Fibroblast of lung (primary cell): ENCODE data around the gene ZFP64. TPM values are rescaled to one million over a fixed set of nuclear protein-coding genes. Genes with fewer than 3 reads are reported as not detected.
A peak's percentile ranks its signal among the peaks of the same experiment; 100 is the strongest.

ENCODE experiments used
- DNase-seq, 2 donors: peaks; one replicate each; pipeline versions ENCODE4 v3.0.0 to v3.0.0-alpha.2; 2010; ENCODE audit warnings: low read depth in 2 of 2
- H2AFZ ChIP-seq: 2 replicates; pipeline ENCODE4 v1.5.1; 2012; ENCODE audit warnings: low read length, control low read depth, inconsistent platforms
- H3K27ac ChIP-seq: 2 replicates; pipeline ENCODE4 v1.5.1; 2011; ENCODE audit warnings: low read length, control low read depth; ENCODE audit not compliant: insufficient read depth
- H3K27me3 ChIP-seq: 2 replicates; pipeline ENCODE4 v1.5.1; 2011; ENCODE audit warnings: mild to moderate bottlenecking, low read length; ENCODE audit not compliant: control insufficient read depth, insufficient read depth
- H3K36me3 ChIP-seq: 2 replicates; pipeline ENCODE4 v1.5.1; 2011; ENCODE audit warnings: low read length; ENCODE audit not compliant: control insufficient read depth, insufficient read depth
- H3K4me1 ChIP-seq: 2 replicates; pipeline ENCODE4 v1.5.1; 2011; ENCODE audit warnings: low read length; ENCODE audit not compliant: control insufficient read depth, insufficient read depth; ENCODE audit errors: extremely low read depth
- H3K4me2 ChIP-seq: 2 replicates; pipeline ENCODE4 v1.5.1; 2011; ENCODE audit warnings: low read length, control low read depth; ENCODE audit not compliant: insufficient read depth; ENCODE audit errors: extremely low read depth
- H3K4me3 ChIP-seq, 4 experiments: fragments of 200-600 bp in 1 of 4; sonication (generic) in 1 of 4; replicated peaks in 1 of 4; 2 replicates each; pipeline ENCODE4 v1.5.1; 2011 to 2016; ENCODE audit warnings: low read length in 4 of 4, low read depth in 3 of 4, mild to moderate bottlenecking in 3 of 4, control low read depth in 2 of 4, inconsistent platforms in 1 of 4, mixed read lengths in 1 of 4; ENCODE audit not compliant: insufficient read depth in 1 of 4; ENCODE audit errors: control extremely low read depth in 1 of 4
- H3K79me2 ChIP-seq: 2 replicates; pipeline ENCODE4 v1.5.1; 2012; ENCODE audit warnings: mild to moderate bottlenecking, low read length, inconsistent platforms; ENCODE audit not compliant: control insufficient read depth, insufficient read depth
- H3K9ac ChIP-seq: 2 replicates; pipeline ENCODE4 v1.5.1; 2011; ENCODE audit warnings: mild to moderate bottlenecking, low read length, control low read depth; ENCODE audit not compliant: insufficient read depth
- H3K9me3 ChIP-seq: 2 replicates; pipeline ENCODE4 v1.5.1; 2012; ENCODE audit warnings: low read depth, low read length; ENCODE audit not compliant: control insufficient read depth, insufficient read depth
- H4K20me1 ChIP-seq: 2 replicates; pipeline ENCODE4 v1.5.1; 2011; ENCODE audit warnings: low read length; ENCODE audit not compliant: control insufficient read depth, insufficient read depth; ENCODE audit errors: extremely low read depth
- CTCF ChIP-seq, 2 donors: IDR thresholded peaks in 1 of 2; conservative IDR thresholded peaks in 1 of 2; 1 replicate in 1 of 2; 2 replicates in 1 of 2; pipeline ENCODE4 v1.5.1; 2011 to 2012; ENCODE audit warnings: low read length in 2 of 2, control low read depth in 1 of 2, inconsistent platforms in 1 of 2, low read depth in 1 of 2, mild to moderate bottlenecking in 1 of 2
- EZH2 ChIP-seq: IDR thresholded peaks from 2 replicates; pipeline ENCODE4 v1.5.1; 2012; ENCODE audit warnings: low read length, control low read depth, mild to moderate bottlenecking; ENCODE audit errors: missing control alignments
- polyA plus RNA-seq, 2 donors: library from polyadenylated mRNA; depleted of rRNA in 1 of 2; stranded (reverse) in 1 of 2; unstranded in 1 of 2; fragments of >200 nt; gene quantifications; 2 replicates each; pipeline ENCODE4 v1.2.1, GENCODE V29; 2011 to 2012; ENCODE audit warnings: missing spikeins in 1 of 2
- total RNA-seq: library from RNA; depleted of rRNA; stranded (reverse); fragments of >200 nt; gene quantifications from 2 replicates; pipeline ENCODE4 v1.2.1, GENCODE V29; 2014

Gene ZFP64
- total and polyA plus RNA-seq, 2 donors (not counting 1 experiment from before 2014, with no cell fraction given) = 14.7 to 15.0 TPM

DNA sequence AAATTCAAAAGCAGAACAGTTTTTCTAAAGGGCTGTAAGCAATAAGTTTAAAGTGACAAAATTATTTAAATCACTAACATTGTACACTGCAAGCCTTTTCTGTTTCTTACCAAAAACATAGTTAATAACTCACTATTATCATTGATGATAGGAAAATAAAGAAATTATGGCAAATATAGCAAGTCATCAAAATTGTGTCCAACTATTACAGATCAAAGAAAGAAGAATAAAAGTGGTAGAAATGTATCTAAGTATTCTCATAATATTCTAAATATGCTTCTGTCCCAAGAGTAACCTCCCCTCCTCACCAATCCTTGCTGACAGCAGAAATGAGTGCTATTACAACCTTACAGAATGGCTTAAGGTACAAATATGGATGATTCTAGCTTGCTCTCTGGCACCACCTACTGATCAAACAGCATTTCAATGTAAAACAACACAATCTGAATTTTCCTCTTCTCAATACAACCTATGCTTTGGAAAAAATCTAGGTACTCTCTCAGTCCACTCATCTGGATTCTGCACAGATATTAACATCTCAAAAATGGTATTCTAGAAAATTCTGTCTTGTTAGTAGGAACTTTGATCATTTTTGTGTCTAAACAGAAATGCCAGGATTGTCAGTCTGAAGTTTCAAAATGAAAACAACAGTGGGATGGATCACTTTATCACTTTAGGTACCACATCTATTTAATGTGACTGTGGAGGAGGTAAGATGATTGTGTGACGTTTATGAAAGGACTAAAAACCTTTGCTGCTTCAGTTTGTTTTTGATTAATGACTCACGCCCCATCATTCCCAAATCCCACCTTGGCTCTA lies 40.9 kb downstream of the ZFP64 start:
- H2AFZ ChIP-seq = no peak overlapping the region
- DNase-seq = peak; percentile 37 to 60
- H3K9me3 ChIP-seq = no peaks in the 10 kb centered on the region
- no peak overlapping the region for H3K4me3 ChIP-seq
- H3K36me3 ChIP-seq = peaks cover 1% of the 10 kb centered on the region
- H3K9ac ChIP-seq = no peak overlapping the region
- no peaks in the 10 kb centered on the region for H3K27me3 ChIP-seq
- H4K20me1 ChIP-seq = no peaks in the 10 kb centered on the region
- no peak overlapping the region for H3K4me2 ChIP-seq
- H3K79me2 ChIP-seq = no peaks in the 10 kb centered on the region
- no peaks in the 10 kb centered on the region for H3K4me1 ChIP-seq
- no peak overlapping the region for H3K27ac ChIP-seq
- TF ChIP-seq CTCF (conservative IDR thresholded peaks at IDR 0.05 in 1 of 2, IDR thresholded peaks at IDR 0.05 in 1 of 2; ENCODE audit: low read depth in 1 of 2, low read length in 2 of 2) (peak; percentile 76 to 91), EZH2 (no peak)

- Histone ChIP-seq H3K27me3 (no peaks in the 10 kb centered on the region), H3K4me2 (no peak overlapping the region), H3K79me2 (no peaks in the 10 kb centered on the region), H3K27ac (no peak overlapping the region), H3K4me1 (no peaks in the 10 kb centered on the region), H2AFZ (no peak overlapping the region), H3K4me3 (no peak overlapping the region), H3K9ac (no peak overlapping the region), H3K9me3 (no peaks in the 10 kb centered on the region), H4K20me1 (no peaks in the 10 kb centered on the region), H3K36me3 (no peaks in the 10 kb centered on the region)
- no peak for TF ChIP-seq EZH2
- TF ChIP-seq CTCF (conservative IDR thresholded peaks at IDR 0.05 in 1 of 2, IDR thresholded peaks at IDR 0.05 in 1 of 2; ENCODE audit: low read depth in 1 of 2, low read length in 2 of 2) = no peak
- DNase-seq = no peak
Observed at GRCh38 chr20:52145587-52145986, 46.0 kb downstream of the ZFP64 start.

- no peaks in the 10 kb centered on the region for H3K79me2 ChIP-seq
- no peaks in the 10 kb centered on the region for H3K27me3 ChIP-seq
- no peaks in the 10 kb centered on the region for H3K36me3 ChIP-seq
- H4K20me1 ChIP-seq = no peaks in the 10 kb centered on the region
- TF ChIP-seq CTCF (conservative IDR thresholded peaks at IDR 0.05 in 1 of 2, IDR thresholded peaks at IDR 0.05 in 1 of 2; ENCODE audit: low read depth in 1 of 2, low read length in 2 of 2) (no peak), EZH2 (no peak)
- no peak overlapping the region for H2AFZ ChIP-seq
- no peak for DNase-seq
- H3K4me3 ChIP-seq = no peak overlapping the region
- H3K27ac ChIP-seq = no peak overlapping the region
- no peaks in the 10 kb centered on the region for H3K4me1 ChIP-seq
- no peak overlapping the region for H3K9ac ChIP-seq
- no peaks in the 10 kb centered on the region for H3K9me3 ChIP-seq
- no peak overlapping the region for H3K4me2 ChIP-seq
Observed at GRCh38 chr20:52143277-52143676, 48.3 kb downstream of the ZFP64 start.
